Lower leg skin (tissue), 4 donors: ENCODE results near the gene MBD3. TPM values are rescaled to one million over a fixed set of nuclear protein-coding genes. Genes with fewer than 3 reads are reported as not detected.
A peak's percentile ranks its signal among the peaks of the same experiment; 100 is the strongest.

Source experiments
- DNase-seq, 2 donors: peaks; one replicate each; pipeline ENCODE4 v3.0.0-alpha.2; 2019; ENCODE audit warnings: low spot score in 2 of 2
- H3K4me3 ChIP-seq: fragments of 200-600 bp; sonication (generic); 2 replicates; pipeline ENCODE4 v1.5.1; 2017; ENCODE audit warnings: mild to moderate bottlenecking, low read depth; ENCODE audit not compliant: poor library complexity, severe bottlenecking
- CTCF ChIP-seq, 3 donors: fragments of 450-650 bp; IDR thresholded peaks; one replicate each; pipeline ENCODE4 v1.5.1; 2016; ENCODE audit warnings: antibody characterized with exemption in 3 of 3, mild to moderate bottlenecking in 3 of 3, moderate library complexity in 2 of 3
- POLR2A ChIP-seq, 2 donors: fragments of 450-650 bp; IDR thresholded peaks; one replicate each; pipeline ENCODE4 v1.6.1; 2016 to 2017; ENCODE audit warnings: antibody characterized with exemption in 2 of 2, mild to moderate bottlenecking in 1 of 2, moderate library complexity in 1 of 2
- WGBS, 2 donors: methylation state at CpG; one replicate each; pipeline ENCODE4 v1.1.5; 2018; 5-methylcytosine and 5-hydroxymethylcytosine counted together
- intact Hi-C: fragments of 100-400 bp; cut with DNase I; formaldehyde crosslinking; loops from one replicate; pipeline ENCODE4 v1.15.0; 2023; ENCODE audit warnings: low total_unique reads
- total RNA-seq, 4 donors: library from RNA; depleted of rRNA; stranded (reverse); fragments of >200 nt; gene quantifications; one replicate each; pipeline ENCODE4 v1.1.0, GENCODE V29; 2016

Gene MBD3
- total RNA-seq, 4 donors from 2014 or later, result 51.7 to 85.7 (median 79.3) TPM

- 92 to 95% methylated on average over 8 to 15 of the region's 15 CpGs for WGBS, 2 donors
- TF ChIP-seq CTCF (IDR thresholded peaks at IDR 0.05), result no peak
- TF ChIP-seq POLR2A (IDR thresholded peaks at IDR 0.05), result no peak
- DNase-seq, result no peak
- H3K4me3 ChIP-seq, result no peak overlapping the region
- intact Hi-C loops, result no loop called here
Measured at GRCh38 chr19:1599460-1599846, 6.8 kb upstream of the MBD3 start.

GRCh38 chr19:1598777-1599459, 6.3 kb upstream of the MBD3 start:
- no peak overlapping the region for H3K4me3 ChIP-seq
- DNase-seq, result no peak
- TF ChIP-seq CTCF (IDR thresholded peaks at IDR 0.05), result no peak
- WGBS, 2 donors, result 81 to 90% methylated on average over 16 to 20 of the region's 20 CpGs
- intact Hi-C loops, result no loop called here

GRCh38 chr19:1593501-1593772, 772 bp upstream of the MBD3 start:
- 45 to 54% methylated on average over 10 of the region's 10 CpGs for WGBS, 2 donors
- H3K4me3 ChIP-seq, result no peak overlapping the region
- intact Hi-C loops, result no loop called here
- TF ChIP-seq POLR2A (IDR thresholded peaks at IDR 0.05) (no peak), CTCF (IDR thresholded peaks at IDR 0.05) (no peak)
- DNase-seq, result no peak

GRCh38 chr19:1592024-1592754, 476 bp downstream of the MBD3 start:
- intact Hi-C loops, result no loop called here
- DNase-seq, result peak; percentile 69 to 93
- 0 to 1% methylated on average over 57 to 58 of the region's 94 CpGs for WGBS, 2 donors
- TF ChIP-seq POLR2A (IDR thresholded peaks at IDR 0.05) (peak in 1 of 2 donors; percentile 29), CTCF (IDR thresholded peaks at IDR 0.05) (no peak)
- peak overlapping the region; percentile 86 for H3K4me3 ChIP-seq

- TF ChIP-seq CTCF (IDR thresholded peaks at IDR 0.05) (no peak), POLR2A (IDR thresholded peaks at IDR 0.05) (no peak)
- no peak for DNase-seq
- 1% methylated on average over 30 to 31 of the region's 31 CpGs for WGBS, 2 donors
- intact Hi-C loops, result no loop called here
- H3K4me3 ChIP-seq, result peak overlapping the region; percentile 86
Measured at GRCh38 chr19:1591421-1592023, 1.1 kb downstream of the MBD3 start.
